Hepatocyte (in vitro differentiated cells): ENCODE measurements around the gene DTL. TPM values are rescaled to one million over a fixed set of nuclear protein-coding genes. Genes with fewer than 3 reads are reported as not detected.

Experiments
- DNase-seq: peaks from one replicate; pipeline ENCODE4 v3.0.0-alpha.2; 2016; ENCODE audit warnings: low spot score
- H2AFZ ChIP-seq: fragments of 200-600 bp; sonication (generic); 2 replicates; pipeline ENCODE4 v1.6.0; 2016; ENCODE audit warnings: antibody characterized with exemption, mild to moderate bottlenecking
- H3K27ac ChIP-seq: fragments of 200-600 bp; sonication (generic); 2 replicates; pipeline ENCODE4 v1.5.1; 2016; ENCODE audit warnings: mild to moderate bottlenecking
- H3K27me3 ChIP-seq: fragments of 200-600 bp; sonication (generic); 2 replicates; pipeline ENCODE4 v1.6.1; 2016
- H3K36me3 ChIP-seq: fragments of 200-600 bp; sonication (generic); replicated peaks from 2 replicates; pipeline ENCODE4 v1.5.1; 2016; ENCODE audit warnings: low read depth; ENCODE audit not compliant: insufficient read depth
- H3K4me1 ChIP-seq: fragments of 200-600 bp; sonication (generic); 2 replicates; pipeline ENCODE4 v1.5.1; 2016; ENCODE audit warnings: mild to moderate bottlenecking, moderate library complexity; ENCODE audit not compliant: insufficient read depth
- H3K4me2 ChIP-seq: fragments of 200-600 bp; sonication (generic); 2 replicates; pipeline ENCODE4 v1.6.0; 2016
- H3K4me3 ChIP-seq: fragments of 200-600 bp; sonication (generic); 2 replicates; pipeline ENCODE4 v1.5.1; 2016; ENCODE audit warnings: mild to moderate bottlenecking
- H3K79me2 ChIP-seq: fragments of 200-600 bp; sonication (generic); 2 replicates; pipeline ENCODE4 v1.6.0; 2017; ENCODE audit warnings: mild to moderate bottlenecking
- H3K9me2 ChIP-seq: fragments of 200-600 bp; sonication (generic); replicated peaks from 2 replicates; pipeline ENCODE4 v1.6.0; 2017; ENCODE audit warnings: mild to moderate bottlenecking; ENCODE audit not compliant: insufficient read depth
- H3K9me3 ChIP-seq: fragments of 200-600 bp; sonication (generic); 2 replicates; pipeline ENCODE4 v1.5.1; 2016; ENCODE audit warnings: low read depth, mild to moderate bottlenecking
- H4K20me1 ChIP-seq: fragments of 200-600 bp; sonication (generic); 2 replicates; pipeline ENCODE4 v1.6.0; 2016; ENCODE audit warnings: mild to moderate bottlenecking; ENCODE audit not compliant: insufficient read depth, poor library complexity, severe bottlenecking
- EZH2 ChIP-seq: fragments of 200-600 bp; sonication (generic); IDR thresholded peaks from 2 replicates; pipeline ENCODE4 v1.6.1; 2016; ENCODE audit warnings: antibody characterized with exemption, mild to moderate bottlenecking, borderline replicate concordance
- EZH2phosphoT487 ChIP-seq: fragments of 200-600 bp; sonication (generic); IDR thresholded peaks from one replicate; pipeline ENCODE4 v1.6.1; 2018; ENCODE audit warnings: antibody characterized with exemption, mild to moderate bottlenecking, low read depth, moderate library complexity; ENCODE audit not compliant: unreplicated experiment, severe bottlenecking
- WGBS: methylation state at CpG from one replicate; pipeline ENCODE4 v1.1.6; 2016; ENCODE audit warnings: low lambda C conversion rate; ENCODE audit errors: missing lambda C conversion rate; 5-methylcytosine and 5-hydroxymethylcytosine counted together
- polyA plus RNA-seq: library from polyadenylated mRNA; unstranded; fragments of >200 nt; fragmentation: Nextera tagmentation; extraction: Ambion mirVana; gene quantifications from 2 replicates; pipeline ENCODE4 v1.2.1, GENCODE V29; 2016
- total RNA-seq: library from RNA; depleted of rRNA; stranded (reverse); fragments of >200 nt; gene quantifications from 2 replicates; pipeline ENCODE4 v1.2.3, GENCODE V29; 2014
- TF ChIP-seq, protein P1 (sequence below): fragments of 200-600 bp; sonication (generic); IDR thresholded peaks from 2 replicates; pipeline ENCODE4 v1.5.1; 2016; ENCODE audit warnings: antibody characterized with exemption, mild to moderate bottlenecking; ENCODE audit not compliant: poor library complexity

The DTL gene
- total and polyA plus RNA-seq, 2 experiments from 2014 or later: 3.1 to 6.7 TPM

DNA sequence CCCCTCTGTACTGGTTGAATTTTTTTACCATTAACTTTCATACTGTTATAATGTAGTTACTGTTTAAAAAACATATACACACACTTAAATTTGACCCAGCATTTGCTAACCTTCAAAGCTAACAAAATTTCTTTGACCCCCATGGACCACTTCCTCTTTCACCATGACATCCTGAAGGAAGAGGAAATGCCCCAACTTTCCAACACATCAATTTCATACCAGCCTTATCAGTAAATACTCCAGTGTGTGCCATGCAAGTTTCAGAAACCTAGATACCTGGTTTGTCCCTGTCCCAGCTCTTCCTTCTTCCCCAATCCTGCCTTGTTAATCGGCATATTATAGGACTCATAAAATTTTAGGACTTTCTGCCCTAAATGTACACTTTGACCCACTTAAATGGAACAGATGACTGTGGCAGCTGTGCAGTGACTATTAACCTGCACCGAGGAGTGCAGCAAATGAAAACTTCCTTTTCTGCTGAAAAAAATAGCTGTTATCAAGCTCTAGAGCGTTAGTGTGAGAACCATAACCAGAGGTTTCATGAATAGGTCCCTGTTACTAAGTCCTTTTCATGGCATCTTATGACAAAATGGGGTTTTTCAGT, 54.1 kb downstream of the DTL start:
- H3K36me3 ChIP-seq: no peaks in the 10 kb centered on the region
- H3K4me1 ChIP-seq: peaks cover 11% of the 10 kb centered on the region
- DNase-seq: no peak
- H4K20me1 ChIP-seq: no peaks in the 10 kb centered on the region
- H3K9me2 ChIP-seq: no peaks in the 10 kb centered on the region
- no peak overlapping the region for H3K4me2 ChIP-seq
- TF ChIP-seq, protein P1, sequence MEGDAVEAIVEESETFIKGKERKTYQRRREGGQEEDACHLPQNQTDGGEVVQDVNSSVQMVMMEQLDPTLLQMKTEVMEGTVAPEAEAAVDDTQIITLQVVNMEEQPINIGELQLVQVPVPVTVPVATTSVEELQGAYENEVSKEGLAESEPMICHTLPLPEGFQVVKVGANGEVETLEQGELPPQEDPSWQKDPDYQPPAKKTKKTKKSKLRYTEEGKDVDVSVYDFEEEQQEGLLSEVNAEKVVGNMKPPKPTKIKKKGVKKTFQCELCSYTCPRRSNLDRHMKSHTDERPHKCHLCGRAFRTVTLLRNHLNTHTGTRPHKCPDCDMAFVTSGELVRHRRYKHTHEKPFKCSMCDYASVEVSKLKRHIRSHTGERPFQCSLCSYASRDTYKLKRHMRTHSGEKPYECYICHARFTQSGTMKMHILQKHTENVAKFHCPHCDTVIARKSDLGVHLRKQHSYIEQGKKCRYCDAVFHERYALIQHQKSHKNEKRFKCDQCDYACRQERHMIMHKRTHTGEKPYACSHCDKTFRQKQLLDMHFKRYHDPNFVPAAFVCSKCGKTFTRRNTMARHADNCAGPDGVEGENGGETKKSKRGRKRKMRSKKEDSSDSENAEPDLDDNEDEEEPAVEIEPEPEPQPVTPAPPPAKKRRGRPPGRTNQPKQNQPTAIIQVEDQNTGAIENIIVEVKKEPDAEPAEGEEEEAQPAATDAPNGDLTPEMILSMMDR: no peak
- TF ChIP-seq EZH2 (no peak), EZH2phosphoT487 (no peak)
- 68% methylated on average over 3 of the region's 3 CpGs for WGBS
- no peaks in the 10 kb centered on the region for H3K79me2 ChIP-seq
- no peaks in the 10 kb centered on the region for H3K9me3 ChIP-seq
- H3K27me3 ChIP-seq: no peaks in the 10 kb centered on the region
- no peak overlapping the region for H3K4me3 ChIP-seq
- H2AFZ ChIP-seq: no peak overlapping the region
- H3K27ac ChIP-seq: no peak overlapping the region

DNA sequence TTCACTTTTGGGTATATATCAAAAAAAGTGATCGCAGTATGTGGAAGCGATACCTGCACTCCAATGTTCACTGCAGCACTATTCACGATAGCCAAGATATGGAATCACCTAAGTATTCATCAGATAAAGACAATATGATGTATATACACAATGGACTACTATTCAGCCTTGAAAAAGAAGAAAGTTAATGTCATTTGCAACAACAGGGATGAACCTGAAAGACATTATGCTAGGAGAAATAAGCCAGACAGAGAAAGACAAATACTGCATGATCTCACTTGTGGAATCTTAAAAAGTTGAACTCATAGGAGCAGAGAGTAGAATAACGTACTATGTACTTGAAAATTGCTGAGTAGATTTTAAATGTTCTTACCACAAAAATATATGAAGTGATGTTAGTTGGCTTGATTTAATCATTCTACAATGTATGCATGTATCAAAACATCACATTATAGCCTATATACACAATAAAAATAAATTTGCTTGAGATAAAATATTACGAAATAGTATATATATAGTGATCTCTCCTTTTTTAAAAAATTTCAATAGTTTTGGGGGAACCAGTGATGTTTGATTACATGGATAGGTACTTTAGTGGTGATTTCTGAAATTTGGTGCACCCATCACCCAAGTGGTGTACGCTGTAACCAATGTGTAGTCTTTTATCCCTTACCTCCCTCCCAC, 56.0 kb downstream of the DTL start:
- no peak overlapping the region for H3K27ac ChIP-seq
- DNase-seq: no peak
- H2AFZ ChIP-seq: no peak overlapping the region
- 82% methylated on average over 6 of the region's 6 CpGs for WGBS
- no peaks in the 10 kb centered on the region for H3K27me3 ChIP-seq
- H3K79me2 ChIP-seq: no peaks in the 10 kb centered on the region
- H3K4me3 ChIP-seq: no peak overlapping the region
- H4K20me1 ChIP-seq: no peaks in the 10 kb centered on the region
- no peak overlapping the region for H3K4me2 ChIP-seq
- no peaks in the 10 kb centered on the region for H3K36me3 ChIP-seq
- no peaks in the 10 kb centered on the region for H3K9me3 ChIP-seq
- no peaks in the 10 kb centered on the region for H3K9me2 ChIP-seq
- peaks cover 11% of the 10 kb centered on the region for H3K4me1 ChIP-seq
- TF ChIP-seq EZH2 (no peak), EZH2phosphoT487 (no peak)
- TF ChIP-seq, protein P1: no peak

DNA sequence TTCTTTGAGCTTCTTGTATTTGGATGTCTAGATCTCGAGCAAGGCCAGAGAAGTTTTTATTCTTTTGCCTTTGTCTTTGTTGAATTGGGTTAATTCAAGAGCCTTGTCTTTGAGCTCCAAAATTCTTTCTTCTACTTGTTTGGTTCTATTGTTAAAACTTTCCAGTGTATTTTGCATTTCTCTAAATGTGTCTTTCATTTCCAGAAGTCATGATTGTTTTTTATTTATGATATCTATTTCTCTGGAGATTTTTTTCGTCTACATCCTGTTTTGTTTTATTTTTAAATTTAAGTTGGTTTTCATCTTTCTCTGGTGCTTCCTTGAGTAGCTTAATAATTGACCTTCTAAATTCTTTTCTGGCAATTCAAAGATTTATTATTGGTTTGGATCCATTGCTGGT, 61.8 kb downstream of the DTL start:
- 94% methylated on average over 2 of the region's 2 CpGs for WGBS

More for the DNA sequence above, 61.8 kb downstream of the DTL start:
- no peaks in the 10 kb centered on the region for H3K79me2 ChIP-seq
- no peak overlapping the region for H3K27ac ChIP-seq
- no peak overlapping the region for H3K4me2 ChIP-seq
- no peak overlapping the region for H3K4me3 ChIP-seq
- H3K9me2 ChIP-seq: no peaks in the 10 kb centered on the region
- H3K4me1 ChIP-seq: no peaks in the 10 kb centered on the region
- H3K27me3 ChIP-seq: no peaks in the 10 kb centered on the region
- H4K20me1 ChIP-seq: no peaks in the 10 kb centered on the region
- H3K36me3 ChIP-seq: no peaks in the 10 kb centered on the region
- DNase-seq: no peak
- no peaks in the 10 kb centered on the region for H3K9me3 ChIP-seq
- no peak overlapping the region for H2AFZ ChIP-seq
- TF ChIP-seq EZH2 (no peak), EZH2phosphoT487 (no peak)
- TF ChIP-seq, protein P1: no peak
